Esophagus muscularis mucosa (tissue), 4 donors: ENCODE measurements around the gene BCS1L. TPM values are rescaled to one million over a fixed set of nuclear protein-coding genes. Genes with fewer than 3 reads are reported as not detected.

Source experiments
- DNase-seq: peaks from one replicate; pipeline ENCODE4 v3.0.0-alpha.2; 2017; ENCODE audit errors: extremely low spot score
- H3K27ac ChIP-seq, 4 donors: fragments of 200-600 bp; sonication (generic); replicated peaks in 1 of 4; 1 replicate in 3 of 4; 2 replicates in 1 of 4; pipeline ENCODE4 v1.5.1; 2016 to 2019; ENCODE audit warnings: mild to moderate bottlenecking in 1 of 4
- H3K27me3 ChIP-seq, 4 donors: fragments of 200-600 bp; sonication (generic); one replicate each; pipeline versions ENCODE4 v1.5.1 to v1.6.0; 2016 to 2019
- H3K36me3 ChIP-seq, 4 donors: fragments of 200-600 bp; sonication (generic); one replicate each; pipeline ENCODE4 v1.5.1; 2016 to 2019
- H3K4me1 ChIP-seq, 4 donors: fragments of 200-600 bp; sonication (generic); one replicate each; pipeline ENCODE4 v1.5.1; 2016 to 2019
- H3K4me3 ChIP-seq, 4 donors: fragments of 200-600 bp; sonication (generic); 1 replicate in 2 of 4; 2 replicates in 2 of 4; pipeline ENCODE4 v1.5.1; 2016 to 2019; ENCODE audit warnings: mild to moderate bottlenecking in 4 of 4, moderate library complexity in 1 of 4
- H3K9me3 ChIP-seq, 4 donors: fragments of 200-600 bp; sonication (generic); 1 replicate in 3 of 4; 2 replicates in 1 of 4; pipeline ENCODE4 v1.5.1; 2016 to 2019
- EP300 ChIP-seq: sonication (generic); formaldehyde crosslinking; IDR thresholded peaks from one replicate; pipeline ENCODE4 v1.6.1; 2017; ENCODE audit warnings: antibody characterized with exemption
- POLR2A ChIP-seq: fragments of 450-650 bp; IDR thresholded peaks from one replicate; pipeline ENCODE4 v1.6.1; 2017; ENCODE audit warnings: antibody characterized with exemption, moderate library complexity, mild to moderate bottlenecking, low read depth
- POLR2AphosphoS5 ChIP-seq, 2 donors: sonication (generic); formaldehyde crosslinking; IDR thresholded peaks; one replicate each; pipeline ENCODE4 v1.6.1; 2017; ENCODE audit warnings: antibody characterized with exemption in 2 of 2
- WGBS: methylation state at CpG from one replicate; pipeline ENCODE4 v1.1.5; 2018; 5-methylcytosine and 5-hydroxymethylcytosine counted together
- intact Hi-C: fragments of 100-400 bp; cut with DNase I; formaldehyde crosslinking; loops from one replicate; pipeline ENCODE4 v1.15.1; 2023
- total RNA-seq, 4 donors: library from RNA; depleted of rRNA; stranded (reverse); fragments of >200 nt; gene quantifications; one replicate each; pipeline versions ENCODE4 v1.1.0 to v1.2.1, GENCODE V29; 2016
- TF ChIP-seq, protein P1 (sequence below), 3 experiments: fragments of 200-600 bp in 2 of 3; fragments of 450-650 bp in 1 of 3; sonication (generic) in 2 of 3; IDR thresholded peaks; one replicate each; pipeline ENCODE4 v1.5.1; 2017 to 2019; ENCODE audit warnings: antibody characterized with exemption in 3 of 3, mild to moderate bottlenecking in 2 of 3, moderate library complexity in 1 of 3

Gene BCS1L
- total RNA-seq, 4 donors from 2014 or later: 21.3 to 27.3 (median 25.6) TPM

DNA sequence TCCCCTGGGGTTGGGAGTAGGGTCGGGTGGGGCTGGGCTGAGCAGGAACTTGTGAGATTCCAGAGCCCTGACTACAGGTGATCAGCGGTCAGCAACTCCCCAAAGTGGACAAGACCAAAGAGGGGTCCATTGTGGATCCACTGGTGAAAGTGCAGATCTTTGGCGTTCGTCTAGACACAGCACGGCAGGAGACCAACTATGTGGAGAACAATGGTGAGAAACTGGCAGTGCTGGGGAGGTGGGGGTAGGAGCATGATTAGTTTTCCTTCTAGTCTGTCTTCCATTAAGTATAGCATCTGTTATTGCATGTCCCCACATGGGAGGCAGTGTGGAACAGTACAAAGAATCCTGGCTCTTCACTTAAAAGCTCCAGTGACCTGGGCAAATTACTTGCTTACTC, 23.8 kb upstream of the BCS1L start:
- H3K36me3 ChIP-seq: peaks cover 62 to 85% (median 82%) of the 10 kb centered on the region in 4 donors

DNA sequence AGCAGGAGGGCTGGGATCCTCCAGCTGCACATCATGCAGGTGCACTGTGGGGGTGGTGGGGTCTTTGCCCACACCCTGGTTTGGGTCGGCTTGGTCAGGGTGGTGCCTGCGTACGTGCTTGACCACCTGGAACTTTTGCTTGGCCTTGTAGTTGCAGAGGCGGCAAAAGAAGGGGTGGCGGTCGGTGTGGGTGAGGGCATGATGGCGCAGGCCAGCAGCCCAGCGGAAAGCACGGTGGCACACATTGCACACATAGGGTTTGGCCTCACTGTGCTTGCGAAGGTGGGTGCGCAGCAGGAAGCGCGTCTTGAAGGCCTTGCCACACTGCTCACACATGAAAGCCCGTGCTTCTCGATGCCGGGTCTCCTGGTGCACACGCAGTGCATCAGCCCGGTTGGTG, 21.1 kb upstream of the BCS1L start:
- no peak overlapping the region for H3K27ac ChIP-seq
- WGBS: 97% methylated on average over 18 of the region's 18 CpGs
- DNase-seq: no peak
- no peaks in the 10 kb centered on the region for H3K4me1 ChIP-seq
- H3K27me3 ChIP-seq: no peaks in the 10 kb centered on the region
- no peaks in the 10 kb centered on the region for H3K9me3 ChIP-seq
- H3K4me3 ChIP-seq: no peak overlapping the region
- intact Hi-C loops: no loop called here
- TF ChIP-seq POLR2AphosphoS5 (IDR thresholded peaks at IDR 0.05) (no peak), POLR2A (no peak), EP300 (no peak)
- TF ChIP-seq, protein P1, sequence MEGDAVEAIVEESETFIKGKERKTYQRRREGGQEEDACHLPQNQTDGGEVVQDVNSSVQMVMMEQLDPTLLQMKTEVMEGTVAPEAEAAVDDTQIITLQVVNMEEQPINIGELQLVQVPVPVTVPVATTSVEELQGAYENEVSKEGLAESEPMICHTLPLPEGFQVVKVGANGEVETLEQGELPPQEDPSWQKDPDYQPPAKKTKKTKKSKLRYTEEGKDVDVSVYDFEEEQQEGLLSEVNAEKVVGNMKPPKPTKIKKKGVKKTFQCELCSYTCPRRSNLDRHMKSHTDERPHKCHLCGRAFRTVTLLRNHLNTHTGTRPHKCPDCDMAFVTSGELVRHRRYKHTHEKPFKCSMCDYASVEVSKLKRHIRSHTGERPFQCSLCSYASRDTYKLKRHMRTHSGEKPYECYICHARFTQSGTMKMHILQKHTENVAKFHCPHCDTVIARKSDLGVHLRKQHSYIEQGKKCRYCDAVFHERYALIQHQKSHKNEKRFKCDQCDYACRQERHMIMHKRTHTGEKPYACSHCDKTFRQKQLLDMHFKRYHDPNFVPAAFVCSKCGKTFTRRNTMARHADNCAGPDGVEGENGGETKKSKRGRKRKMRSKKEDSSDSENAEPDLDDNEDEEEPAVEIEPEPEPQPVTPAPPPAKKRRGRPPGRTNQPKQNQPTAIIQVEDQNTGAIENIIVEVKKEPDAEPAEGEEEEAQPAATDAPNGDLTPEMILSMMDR (IDR thresholded peaks at IDR 0.05): no peak
- H3K36me3 ChIP-seq: peaks cover 78 to 99% (median 98%) of the 10 kb centered on the region in 4 donors

More for the DNA sequence above, 23.8 kb upstream of the BCS1L start:
- WGBS: 96% methylated on average over 5 of the region's 5 CpGs
- Histone ChIP-seq H3K27ac (no peak overlapping the region), H3K4me3 (no peak overlapping the region), H3K4me1 (peaks cover 3 to 6% (median 6%) of the 10 kb centered on the region in 4 donors), H3K27me3 (no peaks in the 10 kb centered on the region), H3K9me3 (no peaks in the 10 kb centered on the region)
- no peak for DNase-seq
- intact Hi-C loops: no loop called here
- TF ChIP-seq POLR2A: no peak
- TF ChIP-seq EP300: no peak
- TF ChIP-seq, protein P1 (IDR thresholded peaks at IDR 0.05): no peak
- no peak for TF ChIP-seq POLR2AphosphoS5 (IDR thresholded peaks at IDR 0.05)

DNA sequence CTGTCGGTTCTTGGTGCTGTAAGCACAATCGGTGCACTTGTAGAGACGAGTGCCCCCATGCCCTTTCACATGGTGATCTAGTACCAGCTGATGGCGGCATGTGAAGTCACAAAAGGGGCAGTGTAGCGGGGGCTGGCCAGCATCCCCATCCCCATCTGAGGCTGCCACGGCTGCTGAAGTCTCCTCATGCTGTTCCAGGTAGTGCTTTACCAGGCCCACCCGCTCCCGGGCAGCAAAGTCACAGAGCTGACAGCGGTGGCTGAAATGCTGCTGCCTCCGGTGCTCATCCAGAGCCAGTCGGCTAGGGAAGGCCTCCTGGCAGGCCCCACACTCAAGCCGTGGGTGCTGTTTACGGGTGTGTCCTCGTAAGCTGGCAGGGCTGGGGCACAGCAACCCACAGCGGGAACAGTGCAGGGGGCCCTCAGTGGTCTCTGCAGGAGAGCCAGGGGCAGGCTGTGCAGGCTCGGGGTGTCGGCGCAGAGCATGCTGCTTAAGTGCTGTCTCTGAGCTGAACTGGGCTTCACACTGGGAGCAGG, 17.3 kb upstream of the BCS1L start:
- 82% methylated on average over 11 of the region's 18 CpGs for WGBS
- Histone ChIP-seq H3K36me3 (peaks cover 79 to 98% (median 95%) of the 10 kb centered on the region in 4 donors), H3K4me3 (no peak overlapping the region), H3K4me1 (no peaks in the 10 kb centered on the region), H3K9me3 (no peaks in the 10 kb centered on the region), H3K27ac (no peak overlapping the region), H3K27me3 (no peaks in the 10 kb centered on the region)
- no peak for DNase-seq
- intact Hi-C loops: no loop called here
- TF ChIP-seq EP300: no peak
- no peak for TF ChIP-seq POLR2AphosphoS5 (IDR thresholded peaks at IDR 0.05)
- TF ChIP-seq, protein P1 (IDR thresholded peaks at IDR 0.05): no peak
- no peak for TF ChIP-seq POLR2A

DNA sequence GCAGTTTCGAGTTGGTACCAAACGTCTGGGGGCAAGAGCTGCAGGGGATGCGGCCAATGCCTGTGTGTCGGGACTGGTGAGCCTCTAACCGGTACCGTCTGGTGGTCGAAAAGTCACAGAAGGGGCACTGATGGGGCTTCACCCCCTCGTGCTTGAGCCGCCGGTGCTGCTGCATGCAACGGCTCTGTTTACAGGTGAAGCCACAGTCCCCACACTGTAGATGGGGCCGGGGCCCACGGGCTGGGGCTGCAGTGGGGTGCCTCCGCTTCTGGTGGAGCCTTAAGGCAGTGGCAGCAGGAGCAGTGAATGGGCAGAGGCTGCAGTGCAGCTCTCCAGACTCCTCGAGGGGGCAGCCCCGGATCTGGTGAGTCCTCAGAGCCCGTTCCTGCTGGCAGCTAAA, 16.7 kb upstream of the BCS1L start:
- Histone ChIP-seq H3K4me1 (no peaks in the 10 kb centered on the region), H3K27me3 (no peaks in the 10 kb centered on the region), H3K36me3 (peaks cover 78 to 98% (median 94%) of the 10 kb centered on the region in 4 donors), H3K9me3 (no peaks in the 10 kb centered on the region), H3K4me3 (no peak overlapping the region), H3K27ac (no peak overlapping the region)
- WGBS: 75% methylated on average over 5 of the region's 17 CpGs
- TF ChIP-seq, protein P1 (IDR thresholded peaks at IDR 0.05): no peak
- TF ChIP-seq POLR2AphosphoS5 (IDR thresholded peaks at IDR 0.05) (no peak), EP300 (no peak), POLR2A (no peak)
- intact Hi-C loops: no loop called here
- DNase-seq: no peak

DNA sequence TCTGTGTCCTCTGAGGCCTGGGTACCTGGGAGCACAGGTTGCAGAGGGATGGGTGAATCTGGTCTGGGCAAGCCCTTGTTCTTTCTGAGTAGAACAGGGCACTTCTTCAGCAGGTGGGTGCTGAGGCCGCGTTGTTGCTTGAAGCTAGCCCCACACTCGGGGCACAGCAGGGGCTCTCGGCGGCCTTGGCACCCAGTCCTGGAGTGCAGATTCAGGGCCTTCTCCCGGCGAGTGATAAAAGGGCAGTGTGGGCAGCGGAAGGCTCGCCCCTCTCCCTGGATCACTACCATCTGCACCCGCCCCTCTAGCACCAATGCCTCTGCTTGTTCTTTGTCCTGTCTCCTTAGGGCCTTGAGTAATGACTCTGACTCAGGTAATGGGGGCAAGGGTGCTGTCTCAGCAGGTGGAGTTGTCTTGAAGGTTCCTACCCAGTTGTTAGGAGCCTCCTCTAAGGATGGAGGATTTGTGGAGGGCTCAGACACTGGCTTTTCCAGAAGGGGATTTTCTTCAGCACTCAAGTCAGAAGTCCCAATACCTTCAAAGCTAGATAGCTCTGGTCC, 15.7 kb upstream of the BCS1L start:
- TF ChIP-seq POLR2A (no peak), EP300 (no peak), POLR2AphosphoS5 (IDR thresholded peaks at IDR 0.05) (no peak)
- TF ChIP-seq, protein P1 (IDR thresholded peaks at IDR 0.05): no peak
- H3K27ac ChIP-seq: no peak overlapping the region
- H3K4me1 ChIP-seq: peaks cover 0 to 5% (median 0%) of the 10 kb centered on the region in 4 donors
- 87% methylated on average over 7 of the region's 10 CpGs for WGBS
- H3K27me3 ChIP-seq: no peaks in the 10 kb centered on the region
- intact Hi-C loops: no loop called here
- H3K9me3 ChIP-seq: no peaks in the 10 kb centered on the region
- H3K4me3 ChIP-seq: no peak overlapping the region
- DNase-seq: no peak
- peaks cover 75 to 98% (median 94%) of the 10 kb centered on the region in 4 donors for H3K36me3 ChIP-seq
